H1 (cell line): ENCODE measurements around the gene BCO2. TPM values are rescaled to one million over a fixed set of nuclear protein-coding genes. Genes with fewer than 3 reads are reported as not detected.

Experiments used
- CTCF ChIA-PET: fragments of 300-600 bp; sonication (Branson Sonifier 250); formaldehyde crosslinking; loops from one replicate; lab custom pipeline; 2021; ENCODE audit not compliant: partially characterized antibody; lab: Charles Lee
- POLR2A ChIA-PET: fragments of 300-600 bp; sonication (Branson Sonifier 250); formaldehyde crosslinking; loops from one replicate; lab custom pipeline; 2021; ENCODE audit warnings: inconsistent platforms; ENCODE audit not compliant: partially characterized antibody; lab: Charles Lee
- DNase-seq, 2 experiments: peaks; one replicate each; pipeline versions ENCODE4 v3.0.0 to v3.0.0-alpha.2; 2010 to 2022; ENCODE audit warnings: low spot score in 2 of 2, low read depth in 1 of 2, mixed read lengths in 1 of 2
- FAIRE-seq: peaks from 2 replicates; lab custom pipeline; 2011; peaks lifted over from hg19 to GRCh38; lab: Jason Lieb, UNC
- H2AFZ ChIP-seq: 2 replicates; pipeline ENCODE4 v1.8.1; 2012; ENCODE audit warnings: low read length, inconsistent platforms
- H2AK5ac ChIP-seq: 2 replicates; pipeline ENCODE4 v1.6.1; 2013; ENCODE audit warnings: low read depth, low read length
- H2BK120ac ChIP-seq: replicated peaks from 2 replicates; pipeline ENCODE3; 2013; ENCODE audit warnings: low read depth, low read length, inconsistent platforms
- H2BK12ac ChIP-seq: 2 replicates; pipeline ENCODE4 v1.6.1; 2013; ENCODE audit warnings: low read depth, low read length
- H2BK15ac ChIP-seq: 2 replicates; pipeline ENCODE4 v1.6.1; 2013; ENCODE audit warnings: low read length
- H2BK20ac ChIP-seq: 2 replicates; pipeline ENCODE4 v1.6.1; 2013; ENCODE audit warnings: low read length
- H2BK5ac ChIP-seq: 2 replicates; pipeline ENCODE4 v1.6.1; 2013; ENCODE audit warnings: low read depth, low read length
- H3K14ac ChIP-seq: 2 replicates; pipeline ENCODE4 v1.6.1; 2013; ENCODE audit warnings: inconsistent platforms; ENCODE audit not compliant: insufficient read length
- H3K18ac ChIP-seq: 2 replicates; pipeline ENCODE4 v1.6.1; 2013; ENCODE audit warnings: low read length; ENCODE audit errors: extremely low read depth
- H3K23ac ChIP-seq: 2 replicates; pipeline ENCODE4 v1.6.1; 2013; ENCODE audit warnings: inconsistent platforms; ENCODE audit not compliant: insufficient read length
- H3K23me2 ChIP-seq: 2 replicates; pipeline ENCODE4 v1.6.1; 2013; ENCODE audit warnings: low read depth, low read length
- H3K27ac ChIP-seq: 2 replicates; pipeline ENCODE4 v1.6.1; 2011; ENCODE audit warnings: low read depth, low read length, inconsistent platforms
- H3K27me3 ChIP-seq, 4 experiments: replicated peaks in 1 of 4; 1 replicate in 1 of 4; 2 replicates in 3 of 4; pipeline versions ENCODE4 v1.6.1 to v1.8.1; 2011 to 2013; ENCODE audit warnings: low read length in 3 of 4, mild to moderate bottlenecking in 3 of 4, inconsistent platforms in 2 of 4, mixed read lengths in 2 of 4, moderate library complexity in 1 of 4; ENCODE audit not compliant: control insufficient read depth in 3 of 4, insufficient read depth in 3 of 4; ENCODE audit errors: extremely low read depth in 1 of 4
- H3K36me3 ChIP-seq, 4 experiments: 2 replicates each; pipeline versions ENCODE4 v1.6.1 to v1.8.1; 2011 to 2013; ENCODE audit warnings: mild to moderate bottlenecking in 4 of 4, low read length in 3 of 4, moderate library complexity in 2 of 4, control low read depth in 1 of 4, inconsistent platforms in 1 of 4; ENCODE audit not compliant: insufficient read depth in 4 of 4, control insufficient read depth in 2 of 4
- H3K4ac ChIP-seq: replicated peaks from 2 replicates; pipeline ENCODE3; 2013; ENCODE audit warnings: low read length, low read depth, mixed read lengths, inconsistent platforms; ENCODE audit not compliant: insufficient read length
- H3K4me1 ChIP-seq, 4 experiments: replicated peaks in 1 of 4; 1 replicate in 1 of 4; 2 replicates in 3 of 4; pipeline versions ENCODE4 v1.6.1 to v1.8.1; 2011 to 2013; ENCODE audit warnings: low read length in 3 of 4, inconsistent platforms in 2 of 4, mixed read lengths in 1 of 4; ENCODE audit not compliant: insufficient read depth in 4 of 4, control insufficient read depth in 3 of 4
- H3K4me2 ChIP-seq, 2 experiments: 2 replicates each; pipeline versions ENCODE4 v1.6.1 to v1.8.1; 2011 to 2013; ENCODE audit warnings: low read depth in 2 of 2, low read length in 2 of 2, control low read depth in 1 of 2, inconsistent platforms in 1 of 2, mild to moderate bottlenecking in 1 of 2; ENCODE audit not compliant: insufficient read depth in 1 of 2
- H3K4me3 ChIP-seq, 4 experiments: fragments of 200-600, 300-600 bp in 1 of 4; sonication (generic), shearing (Covaris generic), sonication (Bioruptor Twin) in 1 of 4; 2 replicates each; pipeline versions ENCODE4 v1.5.1 to v1.8.1; 2011 to 2016; ENCODE audit warnings: low read length in 4 of 4, low read depth in 3 of 4, control low read depth in 2 of 4, inconsistent platforms in 2 of 4, mild to moderate bottlenecking in 2 of 4, mixed read lengths in 1 of 4, moderate library complexity in 1 of 4; ENCODE audit not compliant: insufficient read depth in 2 of 4; ENCODE audit errors: extremely low read depth in 1 of 4
- H3K56ac ChIP-seq: replicated peaks from 2 replicates; pipeline ENCODE3; 2013; ENCODE audit warnings: low read depth, mild to moderate bottlenecking, mixed read lengths, low read length, inconsistent platforms; ENCODE audit not compliant: insufficient read length
- H3K79me1 ChIP-seq: 2 replicates; pipeline ENCODE4 v1.6.1; 2013; ENCODE audit warnings: low read depth, low read length, control low read depth
- H3K79me2 ChIP-seq, 2 experiments: 2 replicates each; pipeline versions ENCODE4 v1.6.1 to v1.8.1; 2012 to 2013; ENCODE audit warnings: low read length in 2 of 2, mild to moderate bottlenecking in 2 of 2, inconsistent platforms in 1 of 2; ENCODE audit not compliant: insufficient read depth in 2 of 2, control insufficient read depth in 1 of 2
- H3K9ac ChIP-seq, 4 experiments: replicated peaks in 1 of 4; 1 replicate in 1 of 4; 2 replicates in 3 of 4; pipeline versions ENCODE4 v1.6.1 to v1.8.1; 2011 to 2013; ENCODE audit warnings: low read depth in 3 of 4, low read length in 3 of 4, control low read depth in 2 of 4, mild to moderate bottlenecking in 2 of 4, moderate library complexity in 2 of 4, inconsistent platforms in 1 of 4; ENCODE audit errors: extremely low read depth in 1 of 4
- H3K9me3 ChIP-seq, 2 experiments: 2 replicates each; pipeline versions ENCODE4 v1.6.1 to v1.8.1; 2012 to 2013; ENCODE audit warnings: mild to moderate bottlenecking in 2 of 2, moderate library complexity in 2 of 2, control low read depth in 1 of 2, inconsistent platforms in 1 of 2, low read depth in 1 of 2, low read length in 1 of 2, mixed read lengths in 1 of 2; ENCODE audit not compliant: insufficient read depth in 2 of 2
- H4K20me1 ChIP-seq, 2 experiments: replicated peaks in 1 of 2; 2 replicates each; pipeline versions ENCODE3 to v1.8.1; 2011 to 2013; ENCODE audit warnings: inconsistent platforms in 2 of 2, low read length in 2 of 2, mild to moderate bottlenecking in 1 of 2; ENCODE audit not compliant: insufficient read depth in 2 of 2, control insufficient read depth in 1 of 2
- H4K5ac ChIP-seq: 2 replicates; pipeline ENCODE4 v1.6.1; 2013; ENCODE audit warnings: low read length, low read depth, mixed read lengths, inconsistent platforms; ENCODE audit not compliant: insufficient read length
- H4K8ac ChIP-seq: 2 replicates; pipeline ENCODE4 v1.8.0; 2013; ENCODE audit warnings: mild to moderate bottlenecking, moderate library complexity, low read length, inconsistent platforms; ENCODE audit not compliant: insufficient read depth; ENCODE audit errors: extremely low read depth
- H4K91ac ChIP-seq: replicated peaks from 2 replicates; pipeline ENCODE3; 2013; ENCODE audit warnings: low read length, mixed read lengths, inconsistent platforms; ENCODE audit not compliant: insufficient read length
- BCL11A ChIP-seq, 2 experiments: IDR thresholded peaks; one replicate each; pipeline ENCODE4 v1.6.1; 2011; ENCODE audit warnings: low read depth in 2 of 2, low read length in 2 of 2, mild to moderate bottlenecking in 2 of 2
- HDAC2 ChIP-seq, 2 experiments: fragments of 300-600 bp in 1 of 2; sonication (generic) in 1 of 2; IDR thresholded peaks; 2 replicates each; pipeline ENCODE4 v1.6.1; 2011 to 2012; ENCODE audit warnings: low read depth in 2 of 2, low read length in 2 of 2, mild to moderate bottlenecking in 2 of 2, moderate library complexity in 2 of 2, borderline replicate concordance in 1 of 2, inconsistent platforms in 1 of 2
- PHF8 ChIP-seq: fragments of 200-600 bp; sonication (generic); conservative IDR thresholded peaks from 2 replicates; pipeline ENCODE4 v1.7.1; 2012; ENCODE audit warnings: low read depth, mild to moderate bottlenecking, inconsistent platforms, low read length, moderate library complexity
- POLR2AphosphoS5 ChIP-seq: IDR thresholded peaks from 2 replicates; pipeline ENCODE4 v1.6.1; 2011; ENCODE audit warnings: low read depth, low read length
- SIX5 ChIP-seq: IDR thresholded peaks from 2 replicates; pipeline ENCODE4 v1.6.1; 2011; ENCODE audit warnings: mild to moderate bottlenecking, low read depth, low read length
- WGBS, 2 experiments: shearing (Covaris generic) in 1 of 2; methylation state at CpG; one replicate each; pipeline versions ENCODE4 v1.1.6 to v1.1.7; 2013 to 2015; ENCODE audit warnings: low lambda C conversion rate in 2 of 2, mixed read lengths in 2 of 2, inconsistent platforms in 1 of 2, low coverage in 1 of 2, missing lambda C conversion rate in 1 of 2; ENCODE audit not compliant: insufficient replicate concordance in 2 of 2, insufficient coverage in 1 of 2, insufficient read length in 1 of 2; ENCODE audit errors: extremely low coverage in 1 of 2, missing lambda C conversion rate in 1 of 2; 5-methylcytosine and 5-hydroxymethylcytosine counted together
- polyA plus RNA-seq, 7 experiments: library from polyadenylated mRNA; depleted of rRNA in 3 of 7; stranded (reverse) in 5 of 7; unstranded in 2 of 7; fragments of >200 nt in 5 of 7; fragments of 200-250 nt in 2 of 7; gene quantifications; 1 replicate in 5 of 7; 2 replicates in 1 of 7; 4 replicates in 1 of 7; pipeline versions ENCODE4 v1.2.1 to v1.2.3, GENCODE V29; 2011 to 2013; ENCODE audit warnings: missing spikeins in 2 of 7, mixed read lengths in 2 of 7
- total RNA-seq: library from RNA; stranded (reverse); fragmentation: NEBNext Ultra II Directional; extraction: Animal tissue kit (Norgen Biotek cat#: 25700); gene quantifications from 2 replicates; pipeline ENCODE4 v1.2.1, GENCODE V29; 2021
- TF ChIP-seq, protein P1 (sequence below): IDR thresholded peaks from 2 replicates; pipeline ENCODE4 v1.6.1; 2011; ENCODE audit warnings: low read depth, mild to moderate bottlenecking, low read length; ENCODE audit not compliant: insufficient read depth

Gene BCO2
- total and polyA plus RNA-seq, 2 of the 8 experiments (the other 6 are each of a cell fraction or from before 2014, with no cell fraction given), result 0.42 to 0.82 TPM

DNA sequence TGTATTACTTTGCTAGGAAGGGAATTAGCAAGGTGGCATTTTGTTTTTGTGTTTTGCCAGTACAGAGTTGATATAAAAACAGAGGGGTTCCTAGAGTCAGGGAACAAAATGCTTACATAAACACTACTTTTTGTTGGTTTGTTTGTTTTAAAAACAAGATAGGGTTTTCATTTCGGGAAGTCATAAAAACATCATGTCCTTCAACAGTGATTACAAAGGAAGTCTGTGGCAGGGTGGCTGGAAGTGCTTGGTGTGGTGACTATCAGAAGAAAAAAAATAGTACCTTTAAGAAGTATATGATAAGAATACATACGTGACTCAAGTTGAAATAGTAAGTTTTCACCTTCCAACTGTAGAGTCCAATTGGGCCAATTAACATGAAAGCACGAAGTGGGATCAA lies 10.3 kb upstream of the BCO2 start:
- no peak overlapping the region for H3K18ac ChIP-seq
- H3K4ac ChIP-seq, result no peak overlapping the region
- no peak overlapping the region for H2BK20ac ChIP-seq
- H3K27ac ChIP-seq, result no peak overlapping the region
- H4K5ac ChIP-seq, result no peak overlapping the region
- WGBS, 2 experiments, result 93% methylated on average over 3 of the region's 3 CpGs; no CpG with 5 or more reads in 1 of the 2 experiments
- DNase-seq (no peak), FAIRE-seq (no peak)
- H3K23ac ChIP-seq, result no peak overlapping the region
- no peak overlapping the region for H3K4me2 ChIP-seq
- no peak overlapping the region for H2AFZ ChIP-seq
- H2BK120ac ChIP-seq, result no peak overlapping the region
- no peak overlapping the region for H3K14ac ChIP-seq
- no peaks in the 10 kb centered on the region for H4K20me1 ChIP-seq
- H3K79me1 ChIP-seq, result no peaks in the 10 kb centered on the region
- H2BK5ac ChIP-seq, result no peak overlapping the region
- no peak overlapping the region for H3K9ac ChIP-seq
- no peaks in the 10 kb centered on the region for H3K9me3 ChIP-seq
- no peak overlapping the region for H4K91ac ChIP-seq
- no peak overlapping the region for H2AK5ac ChIP-seq
- H3K36me3 ChIP-seq, result no peaks in the 10 kb centered on the region
- ChIA-PET CTCF (interaction anchor here (3.5 kb wide), 1 partner anchor 51 kb away, joined by 15 read pairs; no protein-coding TSS in a partner anchor), POLR2A (no interaction called here)
- no peaks in the 10 kb centered on the region; a peak in 2 of 7 replicates for H3K4me1 ChIP-seq
- H2BK15ac ChIP-seq, result no peak overlapping the region
- no peak overlapping the region for H2BK12ac ChIP-seq
- H3K4me3 ChIP-seq, result no peak overlapping the region
- H3K27me3 ChIP-seq, result no peaks in the 10 kb centered on the region
- no peaks in the 10 kb centered on the region for H3K23me2 ChIP-seq
- no peak overlapping the region for H3K56ac ChIP-seq
- H4K8ac ChIP-seq, result no peak overlapping the region
- H3K79me2 ChIP-seq, result no peaks in the 10 kb centered on the region
- TF ChIP-seq PHF8 (no peak), SIX5 (no peak), HDAC2 (IDR thresholded peaks at IDR 0.05; ENCODE audit: borderline replicate concordance in 1 of 2, low read depth in 2 of 2, low read length in 2 of 2) (no peak), POLR2AphosphoS5 (no peak), BCL11A (IDR thresholded peaks at IDR 0.05; ENCODE audit: low read depth in 2 of 2, low read length in 2 of 2) (no peak)
- TF ChIP-seq, protein P1, sequence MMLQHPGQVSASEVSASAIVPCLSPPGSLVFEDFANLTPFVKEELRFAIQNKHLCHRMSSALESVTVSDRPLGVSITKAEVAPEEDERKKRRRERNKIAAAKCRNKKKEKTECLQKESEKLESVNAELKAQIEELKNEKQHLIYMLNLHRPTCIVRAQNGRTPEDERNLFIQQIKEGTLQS, result no peak
